Measurements from ENCODE around the gene KLHL29.
"Not testable (repeated sequence)": the region's sequence is repeated elsewhere in the genome, so short reads cannot be mapped to it uniquely, and the experiment has no call there.

KLHL29 gene

GRCh38 chr2:23384551-23385343, at the start of gene KLHL29:
Gene KLHL29 (plus strand): TSS chr2:23385179. CDS start chr2:23562197, 177,018 bp downstream.
- peak; percentile 64 to 67 (median 65) for DNase-seq (ENCODE audit: low read depth in 3 of 3)

GRCh38 chr2:23335550-23335949, 49.4 kb upstream of the KLHL29 start:
- DNase-seq (ENCODE audit: low read depth in 3 of 3) = no peak

- no peak for DNase-seq (ENCODE audit: low read depth in 3 of 3)
Measured at GRCh38 chr2:23342075-23342474, 42.9 kb upstream of the KLHL29 start.

- no peak for DNase-seq (ENCODE audit: low read depth in 3 of 3)
Measured at GRCh38 chr2:23346029-23346428, 39.0 kb upstream of the KLHL29 start.

GRCh38 chr2:23346781-23347180, 38.2 kb upstream of the KLHL29 start:
- DNase-seq (ENCODE audit: low read depth in 3 of 3) = no peak

- DNase-seq (ENCODE audit: low read depth in 3 of 3) = no peak
Measured at GRCh38 chr2:23347471-23348092, 37.4 kb upstream of the KLHL29 start.

- DNase-seq (ENCODE audit: low read depth in 3 of 3) = not testable (repeated sequence)
Measured at GRCh38 chr2:23348093-23348481, 36.9 kb upstream of the KLHL29 start.

- DNase-seq (ENCODE audit: low read depth in 3 of 3) = no peak
Measured at GRCh38 chr2:23349508-23349907, 35.5 kb upstream of the KLHL29 start.

GRCh38 chr2:23350041-23350791, 34.8 kb upstream of the KLHL29 start:
- DNase-seq (ENCODE audit: low read depth in 3 of 3) = no peak

GRCh38 chr2:23350792-23351355, 34.1 kb upstream of the KLHL29 start:
- no peak for DNase-seq (ENCODE audit: low read depth in 3 of 3)

GRCh38 chr2:23351388-23352141, 33.4 kb upstream of the KLHL29 start:
- DNase-seq (ENCODE audit: low read depth in 3 of 3) = peak; percentile 4 to 38 (median 26)

- no peak for DNase-seq (ENCODE audit: low read depth in 3 of 3)
Measured at GRCh38 chr2:23354554-23354953, 30.4 kb upstream of the KLHL29 start.

- DNase-seq (ENCODE audit: low read depth in 3 of 3) = no peak
Measured at GRCh38 chr2:23355001-23355400, 30.0 kb upstream of the KLHL29 start.

GRCh38 chr2:23356711-23357110, 28.3 kb upstream of the KLHL29 start:
- DNase-seq (ENCODE audit: low read depth in 3 of 3) = no peak

GRCh38 chr2:23359631-23360567, 25.1 kb upstream of the KLHL29 start:
- DNase-seq (ENCODE audit: low read depth in 3 of 3) = no peak

GRCh38 chr2:23360571-23361125, 24.3 kb upstream of the KLHL29 start:
- no peak for DNase-seq (ENCODE audit: low read depth in 3 of 3)

- no peak for DNase-seq (ENCODE audit: low read depth in 3 of 3)
Measured at GRCh38 chr2:23361152-23361551, 23.8 kb upstream of the KLHL29 start.

- DNase-seq (ENCODE audit: low read depth in 3 of 3) = no peak
Measured at GRCh38 chr2:23363268-23363667, 21.7 kb upstream of the KLHL29 start.

GRCh38 chr2:23363831-23364230, 21.1 kb upstream of the KLHL29 start:
- DNase-seq (ENCODE audit: low read depth in 3 of 3) = no peak

- DNase-seq (ENCODE audit: low read depth in 3 of 3) = no peak
Measured at GRCh38 chr2:23366720-23367119, 18.3 kb upstream of the KLHL29 start.
